GM19372 (cell line): ENCODE data around the gene CDH15.

Experiments
- ATAC-seq: cut with Tn5 transposase; IDR thresholded peaks from one replicate; pipeline ENCODE4 v1.9.1; 2021; ENCODE audit warnings: mild to moderate bottlenecking, low read depth, moderate library complexity; ENCODE audit not compliant: unreplicated experiment

The CDH15 gene

GRCh38 chr16:89195521-89196171 lies 24.1 kb downstream of the CDH15 start:
- no peak for ATAC-seq

DNA sequence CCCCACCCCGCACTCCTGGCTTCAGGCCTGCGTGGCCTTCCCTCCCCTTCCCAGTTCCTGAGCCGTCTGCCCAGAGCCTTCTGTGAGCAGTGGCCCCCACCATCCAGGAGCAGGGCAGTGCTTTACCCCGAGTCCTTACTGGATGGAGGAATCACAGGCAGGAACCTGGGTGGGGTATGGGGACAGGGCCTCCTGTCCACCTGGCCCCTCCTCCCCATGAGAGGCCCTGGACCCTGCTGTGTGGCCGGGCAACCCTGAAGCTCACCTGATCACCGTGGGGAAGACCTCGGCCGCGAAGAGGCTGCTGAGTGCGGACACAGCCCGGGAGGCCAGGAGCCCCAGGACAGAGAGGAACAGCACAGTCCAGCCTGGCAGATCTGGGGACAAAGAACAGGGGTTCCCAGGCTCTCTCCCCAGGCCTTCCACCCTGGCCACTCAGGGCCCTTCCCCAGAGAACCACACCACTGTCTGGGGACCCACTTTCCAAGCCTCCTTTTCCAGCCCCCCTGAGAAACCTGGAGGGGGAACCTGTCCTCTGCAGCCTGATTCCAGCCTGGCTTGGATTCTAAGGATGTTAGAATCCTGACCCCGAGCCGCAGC lies 25.6 kb downstream of the CDH15 start:
- no peak for ATAC-seq

DNA sequence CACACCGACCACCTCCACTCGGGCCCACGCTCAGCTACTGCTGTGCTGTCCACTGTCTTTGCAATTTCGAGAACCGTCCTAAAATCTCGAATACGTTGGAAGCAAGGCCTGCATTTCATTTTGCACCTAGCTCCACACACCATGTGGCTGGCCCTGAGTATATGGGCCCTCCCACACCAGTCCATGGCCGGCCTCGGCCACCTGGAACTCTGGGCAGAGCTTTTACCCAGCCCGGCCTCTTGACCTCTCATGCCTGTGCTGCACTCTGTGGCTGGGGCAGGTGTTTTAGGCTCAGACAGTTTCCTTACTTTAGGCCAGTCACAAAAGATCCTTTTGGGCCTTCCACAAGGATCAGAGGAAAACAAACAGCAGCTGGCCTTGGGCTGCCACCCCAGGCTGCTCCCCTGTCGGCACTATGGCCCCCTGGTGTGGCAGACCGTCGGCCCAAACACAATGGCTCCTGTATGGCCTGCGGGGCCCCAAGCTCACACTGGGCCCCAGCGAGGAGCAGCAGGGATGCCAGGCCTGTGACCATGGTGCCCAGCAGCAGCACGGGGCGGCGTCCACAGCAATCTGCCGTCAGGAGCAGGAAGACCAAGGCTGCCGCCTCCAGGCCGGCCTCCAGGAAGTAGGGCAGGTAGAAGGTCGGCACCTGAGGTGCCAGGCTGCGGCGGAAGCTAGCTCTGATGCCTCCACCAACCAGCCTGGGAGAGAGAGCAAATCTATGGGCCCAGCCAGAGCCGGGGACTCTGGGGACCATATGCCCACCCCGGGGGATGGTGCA lies 26.3 kb downstream of the CDH15 start:
- ATAC-seq = no peak

DNA sequence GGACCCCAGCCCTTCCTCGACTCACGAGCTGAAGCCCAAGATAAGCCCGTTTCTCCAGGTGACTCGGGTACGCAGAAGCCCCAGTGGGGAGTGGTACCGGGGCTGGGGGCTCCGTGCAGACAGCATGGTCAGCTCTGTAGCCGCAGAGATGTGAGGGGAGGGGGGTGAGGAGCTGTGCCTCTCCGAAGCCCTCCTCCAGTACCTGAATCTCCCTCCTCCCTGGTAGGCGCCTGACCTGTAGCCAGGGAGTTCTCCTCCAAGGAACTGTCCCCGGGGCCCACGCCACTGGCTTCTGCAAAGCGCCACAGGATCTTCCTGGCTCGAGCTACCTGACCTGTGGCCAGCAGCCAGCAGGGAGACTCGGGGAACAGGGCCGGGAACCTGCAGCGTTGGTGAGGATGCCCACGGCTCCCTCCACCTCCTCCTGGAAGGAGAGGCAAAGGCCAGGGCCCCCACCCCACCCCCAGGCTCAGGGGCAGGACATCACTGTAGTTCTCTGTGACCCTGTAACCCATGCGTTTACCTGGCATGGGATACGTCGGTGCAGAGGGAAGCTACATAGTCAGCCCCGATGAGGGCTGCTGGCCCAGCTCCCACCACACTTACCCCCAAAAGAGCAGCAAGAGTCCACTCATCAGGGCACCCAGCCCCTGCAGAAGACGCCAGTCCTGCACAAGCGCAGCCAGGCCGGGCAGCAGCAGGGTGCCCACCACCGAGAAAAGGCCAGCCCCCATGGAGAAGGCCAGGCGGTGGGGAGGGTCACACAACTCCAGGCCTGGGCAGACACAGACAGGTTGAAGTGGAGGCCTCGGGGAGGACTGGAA lies 27.1 kb downstream of the CDH15 start:
- no peak for ATAC-seq

DNA sequence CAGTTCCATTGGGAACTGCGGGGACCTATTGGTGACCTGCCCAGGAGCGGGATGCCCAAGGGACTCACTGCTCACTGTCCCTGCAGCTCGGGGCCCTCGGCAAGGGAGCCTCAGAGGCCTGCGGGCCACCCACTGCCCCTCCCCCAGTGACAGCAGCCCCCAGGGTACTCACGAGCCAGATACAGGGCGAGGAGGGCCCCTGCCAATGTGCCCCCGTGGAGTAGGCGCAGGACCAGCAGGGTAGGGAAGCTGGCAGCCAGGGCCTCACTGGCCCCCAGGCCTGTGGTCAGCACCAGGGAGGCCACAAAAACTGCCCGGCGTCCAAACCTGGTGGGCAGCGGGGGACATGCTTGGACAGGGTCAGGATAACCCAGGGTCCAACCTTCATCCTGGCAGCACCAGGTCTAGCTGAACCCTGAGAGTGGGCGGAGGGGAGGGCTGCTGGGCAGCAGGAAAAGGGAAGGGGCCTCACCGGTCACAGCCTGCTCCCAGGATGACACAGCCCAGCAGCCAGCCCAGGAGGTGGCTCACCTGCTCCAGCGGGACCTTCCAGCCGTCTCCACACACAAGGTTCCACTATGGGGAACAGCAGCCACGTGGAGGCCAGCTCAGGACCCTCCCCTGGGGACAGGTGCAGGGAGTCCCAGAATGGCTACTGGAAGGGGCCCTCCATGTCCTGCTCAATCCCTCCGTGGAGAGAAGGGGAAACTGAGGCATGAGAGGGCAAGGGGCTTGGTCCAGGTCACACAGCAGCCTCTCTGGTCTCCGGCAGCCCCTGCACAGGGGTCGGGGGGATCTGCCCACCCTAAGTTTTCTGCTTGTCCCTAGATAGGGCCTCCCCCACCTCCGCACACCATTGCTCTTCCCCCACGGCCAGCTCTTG lies 27.9 kb downstream of the CDH15 start:
- no peak for ATAC-seq

DNA sequence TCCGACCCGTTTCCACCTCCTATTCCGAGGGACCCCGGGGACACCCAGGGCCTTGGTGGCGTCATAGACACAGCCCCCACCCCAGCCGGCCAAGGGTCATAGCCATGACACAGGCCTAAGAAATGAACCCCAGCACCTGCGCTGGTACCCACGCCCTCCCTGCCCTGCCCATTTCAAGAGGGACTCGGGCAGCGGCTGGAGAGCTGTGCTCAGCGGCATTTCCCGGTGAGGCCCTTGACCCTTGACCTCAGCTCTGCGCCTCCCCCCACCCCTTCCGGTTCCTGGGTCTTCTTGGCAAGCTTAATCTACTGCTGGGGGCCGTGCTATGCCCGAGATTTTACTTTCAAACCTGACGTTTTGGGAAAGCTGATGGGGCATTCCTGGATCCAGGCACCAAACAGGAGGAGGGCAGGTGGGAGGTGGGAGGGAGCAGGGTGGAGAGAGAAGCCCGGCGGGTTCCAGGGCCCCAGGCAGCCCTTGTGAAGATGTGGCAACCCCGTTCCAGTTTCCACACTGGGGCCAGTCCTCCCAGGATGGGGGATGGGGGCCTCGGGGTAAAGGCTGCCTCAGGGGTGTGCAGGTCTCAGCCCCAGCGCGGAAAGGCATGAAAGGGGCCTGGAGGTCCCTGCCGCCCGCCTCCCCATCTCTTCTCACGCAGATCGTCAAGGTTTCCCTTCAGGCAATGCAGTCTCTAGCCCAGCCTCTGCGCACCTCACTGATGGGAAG lies 28.7 kb downstream of the CDH15 start, which contains the start of gene SLC22A31:
SLC22A31 (minus strand) TSS at position 414 of the 726 bp plus-strand sequence; CDS start at position 378, 36 bp downstream.
- ATAC-seq = no peak

DNA sequence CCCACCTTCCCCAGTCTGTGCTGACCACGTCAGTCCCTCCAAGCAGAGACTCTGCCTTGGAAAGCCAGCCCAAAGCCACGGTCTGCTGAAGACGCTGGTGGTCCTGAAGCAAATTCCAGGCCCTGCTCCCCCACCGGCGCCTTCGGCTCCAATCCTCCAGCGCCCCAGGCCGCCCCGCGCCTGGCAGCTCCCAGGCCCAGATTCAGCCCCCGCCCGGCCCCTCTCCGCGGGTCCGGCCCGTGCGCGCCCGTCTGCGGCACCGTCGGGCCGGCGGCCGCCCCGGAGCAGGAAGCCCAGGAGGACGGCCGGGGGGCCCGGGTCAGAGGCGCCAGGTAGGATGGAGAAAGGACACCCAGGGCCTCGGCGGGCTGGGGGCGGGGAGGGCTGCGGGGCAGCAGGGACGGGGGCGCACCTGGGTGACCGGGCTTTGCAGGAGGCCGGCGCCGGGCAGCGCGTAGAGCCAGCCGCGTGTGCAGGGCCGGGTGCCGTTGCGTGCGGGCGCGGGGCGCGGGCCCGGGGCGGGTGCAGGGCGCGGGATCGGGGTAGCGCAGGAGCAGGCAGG lies 29.4 kb downstream of the CDH15 start:
- ATAC-seq = no peak

- ATAC-seq = no peak
These were observed 30.2 kb downstream of the CDH15 start for GRCh38 chr16:89201439-89202377.

DNA sequence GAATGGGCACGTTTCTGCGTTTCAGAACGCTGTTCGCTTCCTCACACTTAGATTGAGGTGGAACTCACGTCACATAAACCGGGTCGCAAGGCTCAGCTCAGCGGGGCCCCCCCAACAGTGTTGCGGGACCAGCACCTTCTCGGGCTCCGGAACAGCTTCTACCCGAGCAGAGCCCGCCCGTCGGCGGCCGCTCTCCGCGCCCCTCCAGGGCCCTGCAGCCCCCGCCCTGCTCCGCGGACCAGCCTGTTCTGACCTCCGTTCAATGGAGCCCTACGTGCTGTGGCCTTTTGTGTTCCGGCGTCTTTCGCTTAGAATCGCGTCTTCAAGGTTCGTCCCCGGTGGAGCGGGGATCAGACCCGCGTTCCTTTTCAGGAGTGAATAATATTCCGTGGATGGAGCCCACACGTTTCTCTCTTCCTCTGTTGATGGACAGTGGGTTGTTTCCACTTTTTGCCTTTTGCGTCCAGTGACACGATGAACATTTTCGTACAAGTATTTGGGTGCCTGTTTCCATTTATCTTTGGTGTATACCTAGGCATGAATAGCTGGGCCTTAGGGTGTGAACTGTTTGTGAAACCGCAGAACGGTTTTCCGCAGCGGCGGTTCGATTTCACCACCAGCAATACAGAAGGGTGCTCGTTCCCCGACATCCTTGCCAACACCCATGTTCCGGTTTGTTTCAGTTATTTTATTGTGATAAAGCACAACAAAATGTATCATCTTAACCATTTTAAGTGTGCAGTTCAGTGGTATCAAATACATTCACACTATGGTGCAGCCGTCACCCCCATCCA lies 31.1 kb downstream of the CDH15 start:
- ATAC-seq = no peak

DNA sequence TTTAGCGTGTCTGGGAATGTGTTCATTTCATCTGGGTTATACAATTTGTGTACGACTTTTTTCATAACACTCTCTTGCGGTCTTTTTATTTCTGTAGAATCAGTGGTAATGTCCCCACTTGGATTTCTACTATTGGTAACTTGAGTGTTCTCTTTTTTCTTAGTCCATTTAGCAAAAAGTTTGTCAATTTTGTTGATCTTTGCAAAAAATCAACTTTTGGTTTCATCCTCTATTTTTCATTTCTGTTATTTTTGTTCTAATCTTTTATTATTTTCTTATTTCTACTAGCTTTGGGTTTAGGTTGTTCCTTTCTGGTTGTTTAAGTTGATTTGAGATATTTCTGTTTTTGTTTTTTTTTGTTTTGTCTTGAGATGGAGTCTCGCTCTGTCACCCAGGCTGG lies 36.4 kb downstream of the CDH15 start:
- no peak for ATAC-seq

- no peak for ATAC-seq
These were observed 38.0 kb downstream of the CDH15 start for GRCh38 chr16:89209522-89210044.

DNA sequence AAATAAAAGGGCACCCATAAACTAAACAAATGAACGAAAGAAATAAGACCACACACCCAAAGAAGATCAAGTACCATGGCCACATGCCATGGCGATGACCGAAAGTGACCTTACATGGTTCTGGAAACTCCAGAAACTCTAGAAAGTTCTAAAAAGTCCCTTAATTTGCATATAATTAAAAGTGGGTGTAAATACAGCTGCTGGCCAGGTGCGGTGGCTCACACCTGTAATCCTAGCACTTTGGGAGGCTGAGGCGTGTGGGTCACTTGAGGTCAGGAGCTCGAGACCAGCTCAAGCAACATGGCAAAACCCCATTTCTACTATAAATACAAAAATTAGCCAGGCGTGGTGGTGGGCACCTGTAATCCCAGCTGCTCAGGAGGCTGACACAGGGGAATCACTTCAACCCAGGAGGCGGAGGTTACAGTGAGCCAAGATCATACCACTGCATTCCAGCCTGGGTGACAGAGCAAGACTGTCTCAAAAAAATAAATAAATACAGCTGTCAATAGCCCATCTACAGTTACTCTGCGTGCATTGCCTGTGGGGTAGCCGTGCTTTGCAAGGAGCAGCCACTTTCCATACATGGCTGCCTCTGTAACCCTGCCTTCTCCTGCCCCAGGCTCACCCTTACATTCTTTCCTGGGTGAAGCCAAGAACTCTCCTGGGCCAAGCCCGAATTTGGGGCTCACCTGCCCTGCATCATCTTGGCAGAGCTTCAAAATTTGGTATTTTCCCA lies 38.8 kb downstream of the CDH15 start:
- no peak for ATAC-seq

GRCh38 chr16:89210904-89211515 lies 39.5 kb downstream of the CDH15 start:
- ATAC-seq = no peak

GRCh38 chr16:89216315-89217137 lies 45.0 kb downstream of the CDH15 start:
- no peak for ATAC-seq

DNA sequence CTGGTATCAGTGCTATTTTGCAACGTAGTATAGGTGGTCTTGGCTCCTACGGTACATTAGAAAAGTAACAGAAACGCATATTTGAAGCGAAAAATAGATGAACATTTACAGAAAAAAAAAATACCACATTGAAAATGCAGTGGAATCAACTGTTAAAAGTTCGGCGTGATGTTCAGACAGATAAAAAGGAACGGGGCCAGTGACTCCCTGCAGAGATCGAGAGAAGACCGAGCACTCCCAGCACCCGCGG lies 45.5 kb downstream of the CDH15 start:
- ATAC-seq = no peak
